HFF-Myc (cell line): Measurements from ENCODE around the gene SUFU.

Experiments
- DNase-seq: peaks from one replicate; pipeline ENCODE4 v3.0.0-alpha.2; 2011; ENCODE audit warnings: low read depth; ENCODE audit errors: extremely low read depth
- H3K4me3 ChIP-seq: replicated peaks from 2 replicates; pipeline ENCODE4 v1.5.1; 2011; ENCODE audit warnings: low read depth, mild to moderate bottlenecking, control low read depth, low read length
- CTCF ChIP-seq: IDR thresholded peaks from 2 replicates; pipeline ENCODE4 v1.5.1; 2012; ENCODE audit warnings: mild to moderate bottlenecking, low read depth, low read length, control low read depth; ENCODE audit errors: missing control alignments

The SUFU gene

GRCh38 chr10:102619281-102619981 lies 115.7 kb downstream of the SUFU start:
- no peak for DNase-seq
- no peak for TF ChIP-seq CTCF
- no peak overlapping the region for H3K4me3 ChIP-seq

- DNase-seq, result no peak
- TF ChIP-seq CTCF, result no peak
- no peak overlapping the region for H3K4me3 ChIP-seq
Observed at GRCh38 chr10:102620138-102620590, 116.4 kb downstream of the SUFU start.

GRCh38 chr10:102620591-102621442 lies 117.0 kb downstream of the SUFU start:
- H3K4me3 ChIP-seq, result no peak overlapping the region
- no peak for DNase-seq
- no peak for TF ChIP-seq CTCF

- no peak for DNase-seq
- no peak overlapping the region for H3K4me3 ChIP-seq
- TF ChIP-seq CTCF, result no peak
Observed at GRCh38 chr10:102621443-102622325, 117.9 kb downstream of the SUFU start.

GRCh38 chr10:102624094-102624493 lies 120.3 kb downstream of the SUFU start:
- no peak overlapping the region for H3K4me3 ChIP-seq
- no peak for TF ChIP-seq CTCF
- DNase-seq, result no peak

- TF ChIP-seq CTCF, result no peak
- H3K4me3 ChIP-seq, result no peak overlapping the region
- DNase-seq, result no peak
Observed at GRCh38 chr10:102624751-102625645, 121.2 kb downstream of the SUFU start.
